ENCODE measurements around the gene TMC7.

The TMC7 gene

DNA sequence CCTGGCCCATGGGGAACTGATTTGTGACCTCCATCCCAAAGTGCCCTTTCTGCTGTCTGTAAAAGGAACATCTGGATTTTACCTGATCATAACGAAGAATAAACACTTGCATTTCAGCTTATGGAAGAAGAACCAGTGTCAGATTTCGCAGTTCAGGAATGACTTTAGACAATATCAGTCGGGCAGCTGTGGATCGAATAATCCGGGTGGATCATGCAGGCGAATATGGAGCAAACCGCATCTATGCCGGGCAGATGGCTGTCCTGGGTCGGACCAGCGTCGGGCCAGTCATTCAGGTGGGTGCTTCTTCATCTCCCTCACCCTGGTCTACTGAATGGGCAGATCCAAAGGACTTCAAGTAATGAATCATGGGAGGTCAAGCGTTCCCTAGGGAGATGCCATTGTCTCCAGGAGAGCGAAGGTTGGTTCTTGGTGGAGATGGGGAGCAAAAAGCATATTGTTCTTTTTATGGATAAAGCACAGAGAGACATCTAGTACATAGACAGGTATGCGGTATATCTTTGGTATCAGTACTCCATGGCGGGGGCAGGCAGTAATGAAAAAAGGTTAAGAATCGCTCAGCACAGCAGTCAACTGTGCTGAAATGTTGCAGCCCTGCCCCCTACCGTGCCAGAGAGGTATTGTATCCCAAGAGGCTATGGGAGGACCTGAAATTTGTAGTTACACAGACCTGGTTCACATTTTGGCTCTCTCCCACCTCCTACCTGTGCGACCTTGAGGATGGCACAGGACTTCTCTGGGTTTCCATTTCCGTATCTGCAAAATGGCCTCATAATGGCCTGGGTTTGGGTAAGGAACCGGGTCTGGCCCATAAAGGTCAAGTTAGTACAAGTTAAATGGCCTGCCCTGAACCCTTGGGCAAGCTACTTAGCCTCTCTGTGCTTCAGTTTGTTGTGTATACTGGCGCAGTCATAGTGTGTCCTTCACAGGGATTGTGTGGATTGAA, 88.4 kb downstream of the TMC7 start:
- no peak for TF ChIP-seq ZNF274 (IDR thresholded peaks at IDR 0.05; ENCODE audit: low read depth, low read length)
- TF ChIP-seq YY1 (IDR thresholded peaks at IDR 0.05; ENCODE audit: insufficient read depth, insufficient read length) = no peak
- no peak for TF ChIP-seq SUZ12 (IDR thresholded peaks at IDR 0.05; ENCODE audit: extremely low read depth, insufficient read depth, insufficient read length)
- no peak overlapping the region for H3K9ac ChIP-seq (ENCODE audit: insufficient read length, low read depth)
- no peaks in the 10 kb centered on the region for H3K4me1 ChIP-seq (ENCODE audit: insufficient read depth, insufficient read length)

DNA sequence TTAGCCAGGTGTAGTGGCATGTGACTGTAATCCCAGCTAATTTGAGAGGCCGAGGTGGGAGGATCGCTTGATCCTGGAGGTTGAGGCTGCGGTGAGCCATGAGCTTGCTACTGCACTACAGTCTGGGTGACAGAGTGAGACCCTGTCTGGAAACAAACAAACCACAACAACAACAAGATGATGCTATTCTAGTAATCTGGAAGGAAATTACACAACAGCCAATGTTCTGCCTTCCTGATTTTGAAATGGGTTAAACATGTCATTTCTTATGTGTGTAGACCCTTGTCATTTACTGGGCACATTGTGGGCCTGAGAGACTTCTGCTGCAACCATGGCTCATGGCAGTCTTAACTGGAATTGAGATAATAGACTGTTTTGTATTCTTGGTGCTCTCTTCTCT, 89.6 kb downstream of the TMC7 start:
- Histone ChIP-seq H3K9ac (ENCODE audit: insufficient read length, low read depth) (no peak overlapping the region), H3K4me1 (ENCODE audit: insufficient read depth, insufficient read length) (no peaks in the 10 kb centered on the region), H3K27me3 (ENCODE audit: insufficient read depth, insufficient read length) (no peaks in the 10 kb centered on the region), H3K9me3 (ENCODE audit: insufficient read depth, low read length) (no peaks in the 10 kb centered on the region), H3K4me3 (ENCODE audit: insufficient read length, low read depth) (no peak overlapping the region), H3K36me3 (ENCODE audit: insufficient read depth, insufficient read length, low read length) (peaks cover 62% of the 10 kb centered on the region)
- TF ChIP-seq YY1 (IDR thresholded peaks at IDR 0.05; ENCODE audit: insufficient read depth, insufficient read length) (no peak), ZNF274 (IDR thresholded peaks at IDR 0.05; ENCODE audit: low read depth, low read length) (no peak), SUZ12 (IDR thresholded peaks at IDR 0.05; ENCODE audit: extremely low read depth, insufficient read depth, insufficient read length) (no peak)
- DNase-seq (ENCODE audit: low read depth, low spot score) = no peak

More for the DNA sequence above, 88.4 kb downstream of the TMC7 start:
- no peaks in the 10 kb centered on the region for H3K27me3 ChIP-seq (ENCODE audit: insufficient read depth, insufficient read length)
- H3K36me3 ChIP-seq (ENCODE audit: insufficient read depth, insufficient read length, low read length) = peaks cover 51% of the 10 kb centered on the region
- H3K4me3 ChIP-seq (ENCODE audit: insufficient read length, low read depth) = no peak overlapping the region
- H3K9me3 ChIP-seq (ENCODE audit: insufficient read depth, low read length) = no peaks in the 10 kb centered on the region
- peak; percentile 46 for DNase-seq (ENCODE audit: low read depth, low spot score)

DNA sequence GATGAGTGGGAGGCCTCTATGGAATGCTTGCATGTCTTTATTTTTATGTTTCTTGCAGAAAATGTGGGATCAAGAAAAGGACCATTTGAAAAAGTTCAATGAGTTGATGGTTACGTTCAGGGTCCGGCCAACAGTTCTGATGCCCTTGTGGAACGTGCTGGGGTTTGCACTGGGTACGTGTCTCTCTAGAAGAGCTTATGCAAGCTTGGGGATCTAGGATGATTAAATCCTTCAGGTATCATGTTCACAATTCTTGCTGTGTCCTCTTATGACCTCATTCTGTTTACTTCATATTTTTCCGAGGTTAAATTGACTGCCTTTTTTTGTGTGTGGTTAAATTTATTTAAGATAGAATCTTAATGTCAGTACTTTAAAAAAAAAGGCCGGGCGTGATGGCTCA, 90.1 kb downstream of the TMC7 start:
- Histone ChIP-seq H3K36me3 (ENCODE audit: insufficient read depth, insufficient read length, low read length) (peaks cover 68% of the 10 kb centered on the region), H3K9me3 (ENCODE audit: insufficient read depth, low read length) (no peaks in the 10 kb centered on the region), H3K27me3 (ENCODE audit: insufficient read depth, insufficient read length) (no peaks in the 10 kb centered on the region), H3K4me1 (ENCODE audit: insufficient read depth, insufficient read length) (no peaks in the 10 kb centered on the region), H3K9ac (ENCODE audit: insufficient read length, low read depth) (no peak overlapping the region), H3K4me3 (ENCODE audit: insufficient read length, low read depth) (no peak overlapping the region)
- no peak for TF ChIP-seq ZNF274 (IDR thresholded peaks at IDR 0.05; ENCODE audit: low read depth, low read length)
- TF ChIP-seq YY1 (IDR thresholded peaks at IDR 0.05; ENCODE audit: insufficient read depth, insufficient read length) = no peak
- TF ChIP-seq SUZ12 (IDR thresholded peaks at IDR 0.05; ENCODE audit: extremely low read depth, insufficient read depth, insufficient read length) = no peak
- DNase-seq (ENCODE audit: low read depth, low spot score) = no peak

DNA sequence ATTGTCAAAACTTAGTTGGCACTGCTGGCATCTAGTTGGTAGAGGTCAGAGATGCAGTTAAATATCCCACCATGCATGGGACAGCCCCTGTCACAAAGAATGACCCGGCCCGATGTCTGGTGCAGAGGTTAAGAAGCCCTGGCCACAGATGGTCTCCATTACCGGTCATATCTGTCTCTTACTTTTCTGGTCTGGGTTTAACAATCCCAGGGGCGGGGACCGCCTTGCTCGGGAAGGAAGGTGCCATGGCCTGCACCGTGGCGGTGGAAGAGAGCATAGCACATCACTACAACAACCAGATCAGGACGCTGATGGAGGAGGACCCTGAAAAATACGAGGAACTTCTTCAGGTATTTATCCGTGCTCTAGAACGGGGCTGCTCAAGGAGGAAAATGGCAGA, 91.8 kb downstream of the TMC7 start:
- Histone ChIP-seq H3K27me3 (ENCODE audit: insufficient read depth, insufficient read length) (no peaks in the 10 kb centered on the region), H3K9ac (ENCODE audit: insufficient read length, low read depth) (no peak overlapping the region), H3K36me3 (ENCODE audit: insufficient read depth, insufficient read length, low read length) (peaks cover 76% of the 10 kb centered on the region), H3K4me1 (ENCODE audit: insufficient read depth, insufficient read length) (no peaks in the 10 kb centered on the region), H3K4me3 (ENCODE audit: insufficient read length, low read depth) (no peak overlapping the region), H3K9me3 (ENCODE audit: insufficient read depth, low read length) (peaks cover 6% of the 10 kb centered on the region)
- TF ChIP-seq ZNF274 (IDR thresholded peaks at IDR 0.05; ENCODE audit: low read depth, low read length) (no peak), YY1 (IDR thresholded peaks at IDR 0.05; ENCODE audit: insufficient read depth, insufficient read length) (no peak), SUZ12 (IDR thresholded peaks at IDR 0.05; ENCODE audit: extremely low read depth, insufficient read depth, insufficient read length) (no peak)
- no peak for DNase-seq (ENCODE audit: low read depth, low spot score)

GRCh38 chr16:19077879-19078278, 94.1 kb downstream of the TMC7 start:
- Histone ChIP-seq H3K9ac (ENCODE audit: insufficient read length, low read depth) (no peak overlapping the region), H3K27me3 (ENCODE audit: insufficient read depth, insufficient read length) (no peaks in the 10 kb centered on the region), H3K9me3 (ENCODE audit: insufficient read depth, low read length) (peaks cover 16% of the 10 kb centered on the region), H3K4me3 (ENCODE audit: insufficient read length, low read depth) (no peak overlapping the region), H3K4me1 (ENCODE audit: insufficient read depth, insufficient read length) (no peaks in the 10 kb centered on the region), H3K36me3 (ENCODE audit: insufficient read depth, insufficient read length, low read length) (peaks cover 63% of the 10 kb centered on the region)
- DNase-seq (ENCODE audit: low read depth, low spot score) = no peak
- TF ChIP-seq SUZ12 (IDR thresholded peaks at IDR 0.05; ENCODE audit: extremely low read depth, insufficient read depth, insufficient read length) (no peak), YY1 (IDR thresholded peaks at IDR 0.05; ENCODE audit: insufficient read depth, insufficient read length) (no peak), ZNF274 (IDR thresholded peaks at IDR 0.05; ENCODE audit: low read depth, low read length) (no peak)

- Histone ChIP-seq H3K4me3 (ENCODE audit: insufficient read length, low read depth) (no peak overlapping the region), H3K9me3 (ENCODE audit: insufficient read depth, low read length) (peaks cover 16% of the 10 kb centered on the region), H3K36me3 (ENCODE audit: insufficient read depth, insufficient read length, low read length) (peaks cover 17% of the 10 kb centered on the region), H3K9ac (ENCODE audit: insufficient read length, low read depth) (no peak overlapping the region), H3K27me3 (ENCODE audit: insufficient read depth, insufficient read length) (peaks cover 19% of the 10 kb centered on the region), H3K4me1 (ENCODE audit: insufficient read depth, insufficient read length) (no peaks in the 10 kb centered on the region)
- no peak for DNase-seq (ENCODE audit: low read depth, low spot score)
- TF ChIP-seq ZNF274 (IDR thresholded peaks at IDR 0.05; ENCODE audit: low read depth, low read length) (no peak), YY1 (IDR thresholded peaks at IDR 0.05; ENCODE audit: insufficient read depth, insufficient read length) (no peak), SUZ12 (IDR thresholded peaks at IDR 0.05; ENCODE audit: extremely low read depth, insufficient read depth, insufficient read length) (no peak)
These were observed 99.9 kb downstream of the TMC7 start for GRCh38 chr16:19083670-19084069.

DNA sequence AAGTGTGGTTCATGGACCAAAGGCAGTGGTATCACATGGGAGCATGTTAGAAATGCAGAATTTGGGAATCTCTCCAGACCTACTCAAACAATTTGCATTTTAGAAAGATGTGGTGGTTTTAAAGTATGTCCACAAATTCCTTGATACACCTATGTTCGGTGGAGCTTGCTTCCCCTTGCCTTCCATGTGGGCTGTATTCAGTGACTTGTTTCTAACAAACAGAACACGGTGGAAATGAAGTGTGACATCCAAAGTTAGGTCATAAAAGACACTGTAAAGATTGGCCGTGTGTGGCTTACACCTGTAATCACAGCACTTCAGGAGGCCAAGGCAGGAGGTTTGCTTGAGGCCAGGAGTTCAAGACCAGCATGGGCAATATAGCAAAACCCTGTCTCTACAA, 100.4 kb downstream of the TMC7 start:
- peaks cover 19% of the 10 kb centered on the region for H3K27me3 ChIP-seq (ENCODE audit: insufficient read depth, insufficient read length)
- H3K9me3 ChIP-seq (ENCODE audit: insufficient read depth, low read length) = peaks cover 16% of the 10 kb centered on the region
- peaks cover 12% of the 10 kb centered on the region for H3K36me3 ChIP-seq (ENCODE audit: insufficient read depth, insufficient read length, low read length)
- no peak overlapping the region for H3K9ac ChIP-seq (ENCODE audit: insufficient read length, low read depth)
- H3K4me3 ChIP-seq (ENCODE audit: insufficient read length, low read depth) = no peak overlapping the region
- H3K4me1 ChIP-seq (ENCODE audit: insufficient read depth, insufficient read length) = no peaks in the 10 kb centered on the region
- DNase-seq (ENCODE audit: low read depth, low spot score) = no peak
- TF ChIP-seq YY1 (IDR thresholded peaks at IDR 0.05; ENCODE audit: insufficient read depth, insufficient read length) = no peak
- no peak for TF ChIP-seq ZNF274 (IDR thresholded peaks at IDR 0.05; ENCODE audit: low read depth, low read length)
- TF ChIP-seq SUZ12 (IDR thresholded peaks at IDR 0.05; ENCODE audit: extremely low read depth, insufficient read depth, insufficient read length) = no peak
